PFSK-1 (cell line): ENCODE measurements around the gene ABCC1.

Source experiments
- FOXP2 ChIP-seq: optimal IDR thresholded peaks from 2 replicates; pipeline ENCODE3; 2011; ENCODE audit warnings: borderline replicate concordance, control low read depth, inconsistent platforms; ENCODE audit not compliant: insufficient read depth; ENCODE audit errors: extremely low read length, extremely low read depth
- POLR2AphosphoS5 ChIP-seq: IDR thresholded peaks from 2 replicates; pipeline ENCODE4 v1.6.1; 2012; ENCODE audit warnings: low read depth, mild to moderate bottlenecking, control low read depth, low read length, moderate library complexity
- SIN3A ChIP-seq: IDR thresholded peaks from 2 replicates; pipeline ENCODE4 v1.6.1; 2012; ENCODE audit warnings: mild to moderate bottlenecking, low read length, moderate library complexity, borderline replicate concordance; ENCODE audit not compliant: insufficient read depth
- TAF1 ChIP-seq: IDR thresholded peaks from 2 replicates; pipeline ENCODE4 v1.6.1; 2012; ENCODE audit warnings: low read length, control low read depth, borderline replicate concordance; ENCODE audit not compliant: insufficient read depth
- TF ChIP-seq, protein P1 (sequence below), 2 experiments: IDR thresholded peaks; 2 replicates each; pipeline versions ENCODE4 v1.6.1 to v1.8.0; 2011 to 2012; ENCODE audit warnings: low read depth in 2 of 2, low read length in 2 of 2, control low read depth in 1 of 2, inconsistent platforms in 1 of 2, mild to moderate bottlenecking in 1 of 2, moderate library complexity in 1 of 2; ENCODE audit not compliant: insufficient read depth in 1 of 2

Gene ABCC1

DNA sequence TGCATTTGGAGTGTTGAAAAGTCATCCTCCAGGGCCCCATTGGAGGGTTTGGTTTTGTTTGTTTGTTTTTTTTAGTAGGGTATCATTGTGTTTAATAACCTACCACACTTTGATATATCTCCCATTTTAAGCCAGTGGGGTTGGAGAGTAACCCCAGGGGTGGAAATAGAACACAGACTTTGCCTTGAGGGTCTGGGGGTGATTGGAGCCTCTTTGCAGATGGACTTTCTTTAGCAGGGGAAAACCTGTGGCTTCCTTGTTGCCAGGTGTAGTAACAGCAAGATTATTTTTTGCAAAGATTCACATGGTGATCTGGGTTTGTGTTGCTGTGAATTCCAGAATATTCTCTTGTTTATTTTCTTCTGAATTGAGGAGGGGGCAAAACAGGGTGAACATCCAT is 1.5 kb downstream of the ABCC1 start:
- TF ChIP-seq POLR2AphosphoS5 = no peak
- no peak for TF ChIP-seq TAF1
- TF ChIP-seq, protein P1, sequence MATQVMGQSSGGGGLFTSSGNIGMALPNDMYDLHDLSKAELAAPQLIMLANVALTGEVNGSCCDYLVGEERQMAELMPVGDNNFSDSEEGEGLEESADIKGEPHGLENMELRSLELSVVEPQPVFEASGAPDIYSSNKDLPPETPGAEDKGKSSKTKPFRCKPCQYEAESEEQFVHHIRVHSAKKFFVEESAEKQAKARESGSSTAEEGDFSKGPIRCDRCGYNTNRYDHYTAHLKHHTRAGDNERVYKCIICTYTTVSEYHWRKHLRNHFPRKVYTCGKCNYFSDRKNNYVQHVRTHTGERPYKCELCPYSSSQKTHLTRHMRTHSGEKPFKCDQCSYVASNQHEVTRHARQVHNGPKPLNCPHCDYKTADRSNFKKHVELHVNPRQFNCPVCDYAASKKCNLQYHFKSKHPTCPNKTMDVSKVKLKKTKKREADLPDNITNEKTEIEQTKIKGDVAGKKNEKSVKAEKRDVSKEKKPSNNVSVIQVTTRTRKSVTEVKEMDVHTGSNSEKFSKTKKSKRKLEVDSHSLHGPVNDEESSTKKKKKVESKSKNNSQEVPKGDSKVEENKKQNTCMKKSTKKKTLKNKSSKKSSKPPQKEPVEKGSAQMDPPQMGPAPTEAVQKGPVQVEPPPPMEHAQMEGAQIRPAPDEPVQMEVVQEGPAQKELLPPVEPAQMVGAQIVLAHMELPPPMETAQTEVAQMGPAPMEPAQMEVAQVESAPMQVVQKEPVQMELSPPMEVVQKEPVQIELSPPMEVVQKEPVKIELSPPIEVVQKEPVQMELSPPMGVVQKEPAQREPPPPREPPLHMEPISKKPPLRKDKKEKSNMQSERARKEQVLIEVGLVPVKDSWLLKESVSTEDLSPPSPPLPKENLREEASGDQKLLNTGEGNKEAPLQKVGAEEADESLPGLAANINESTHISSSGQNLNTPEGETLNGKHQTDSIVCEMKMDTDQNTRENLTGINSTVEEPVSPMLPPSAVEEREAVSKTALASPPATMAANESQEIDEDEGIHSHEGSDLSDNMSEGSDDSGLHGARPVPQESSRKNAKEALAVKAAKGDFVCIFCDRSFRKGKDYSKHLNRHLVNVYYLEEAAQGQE (IDR thresholded peaks at IDR 0.05; ENCODE audit: insufficient read depth in 1 of 2, low read depth in 2 of 2, low read length in 2 of 2) = no peak
- TF ChIP-seq FOXP2 = no peak
- no peak for TF ChIP-seq SIN3A

DNA sequence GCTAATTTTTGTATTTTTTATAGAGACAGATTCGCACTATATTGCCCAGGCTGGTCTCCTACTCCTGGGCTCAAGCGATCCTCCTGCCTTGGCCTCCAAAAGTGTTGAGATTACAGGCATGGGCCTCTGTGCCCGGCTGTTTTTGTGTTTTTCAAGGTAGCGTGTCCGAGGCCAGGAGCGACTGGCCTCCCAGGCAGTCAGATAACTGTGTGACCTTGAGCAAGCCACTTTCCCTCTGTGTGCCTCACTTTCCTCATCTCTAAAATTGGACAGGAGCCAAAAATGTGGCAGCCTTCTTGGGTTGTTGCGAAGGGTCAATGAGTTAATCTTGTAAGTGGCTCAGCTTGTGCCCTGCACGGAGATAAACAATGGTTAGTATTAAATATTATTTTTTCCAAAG is 2.4 kb downstream of the ABCC1 start:
- TF ChIP-seq FOXP2 (no peak), POLR2AphosphoS5 (no peak), TAF1 (no peak), SIN3A (no peak)
- TF ChIP-seq, protein P1 (IDR thresholded peaks at IDR 0.05; ENCODE audit: insufficient read depth in 1 of 2, low read depth in 2 of 2, low read length in 2 of 2) = no peak

DNA sequence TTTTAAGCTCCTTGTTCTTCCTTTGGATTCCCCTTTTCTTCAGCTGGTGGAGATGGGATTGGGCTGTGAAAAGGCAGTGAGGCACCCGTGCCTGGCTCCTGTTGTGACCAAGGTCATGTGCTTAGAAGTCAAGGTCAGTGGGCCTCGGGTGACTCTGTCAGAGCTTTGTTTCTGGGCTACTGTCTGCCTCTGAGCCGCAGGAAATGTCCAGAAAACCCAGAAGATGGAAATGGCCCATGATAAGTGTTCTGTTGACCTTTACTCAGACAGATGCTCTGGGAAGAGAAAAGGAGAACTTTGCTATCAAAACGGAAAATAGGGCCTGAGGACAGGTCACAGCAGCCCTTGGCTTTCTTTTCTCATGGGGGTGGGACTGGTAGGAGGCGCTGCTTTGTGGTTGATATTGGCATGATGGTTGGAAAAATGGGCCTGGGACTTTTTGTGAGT is 2.9 kb downstream of the ABCC1 start:
- TF ChIP-seq POLR2AphosphoS5 (no peak), SIN3A (no peak), FOXP2 (no peak), TAF1 (no peak)
- TF ChIP-seq, protein P1 (IDR thresholded peaks at IDR 0.05; ENCODE audit: insufficient read depth in 1 of 2, low read depth in 2 of 2, low read length in 2 of 2) = no peak

DNA sequence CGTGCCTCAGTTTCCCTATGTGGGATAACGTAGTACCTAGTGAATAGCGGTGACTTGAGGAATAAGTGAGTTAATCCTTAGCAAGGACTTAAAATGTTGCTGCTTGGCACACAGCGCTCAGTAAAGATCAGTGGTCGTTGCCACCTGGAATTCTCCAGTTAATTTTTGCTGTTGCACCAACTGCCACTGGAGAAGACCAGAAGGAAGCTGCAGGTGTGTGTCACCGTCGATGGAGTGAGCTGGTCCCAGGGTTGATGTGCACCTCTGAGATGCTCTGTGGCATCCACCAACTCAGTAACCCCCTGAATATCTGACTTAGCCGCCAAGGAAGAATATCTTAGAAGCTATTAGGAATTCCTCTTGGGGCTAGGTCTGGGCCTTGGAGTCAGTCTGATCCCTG is 4.1 kb downstream of the ABCC1 start:
- TF ChIP-seq SIN3A (no peak), TAF1 (no peak), FOXP2 (no peak), POLR2AphosphoS5 (no peak)
- TF ChIP-seq, protein P1 (IDR thresholded peaks at IDR 0.05; ENCODE audit: insufficient read depth in 1 of 2, low read depth in 2 of 2, low read length in 2 of 2) = no peak

DNA sequence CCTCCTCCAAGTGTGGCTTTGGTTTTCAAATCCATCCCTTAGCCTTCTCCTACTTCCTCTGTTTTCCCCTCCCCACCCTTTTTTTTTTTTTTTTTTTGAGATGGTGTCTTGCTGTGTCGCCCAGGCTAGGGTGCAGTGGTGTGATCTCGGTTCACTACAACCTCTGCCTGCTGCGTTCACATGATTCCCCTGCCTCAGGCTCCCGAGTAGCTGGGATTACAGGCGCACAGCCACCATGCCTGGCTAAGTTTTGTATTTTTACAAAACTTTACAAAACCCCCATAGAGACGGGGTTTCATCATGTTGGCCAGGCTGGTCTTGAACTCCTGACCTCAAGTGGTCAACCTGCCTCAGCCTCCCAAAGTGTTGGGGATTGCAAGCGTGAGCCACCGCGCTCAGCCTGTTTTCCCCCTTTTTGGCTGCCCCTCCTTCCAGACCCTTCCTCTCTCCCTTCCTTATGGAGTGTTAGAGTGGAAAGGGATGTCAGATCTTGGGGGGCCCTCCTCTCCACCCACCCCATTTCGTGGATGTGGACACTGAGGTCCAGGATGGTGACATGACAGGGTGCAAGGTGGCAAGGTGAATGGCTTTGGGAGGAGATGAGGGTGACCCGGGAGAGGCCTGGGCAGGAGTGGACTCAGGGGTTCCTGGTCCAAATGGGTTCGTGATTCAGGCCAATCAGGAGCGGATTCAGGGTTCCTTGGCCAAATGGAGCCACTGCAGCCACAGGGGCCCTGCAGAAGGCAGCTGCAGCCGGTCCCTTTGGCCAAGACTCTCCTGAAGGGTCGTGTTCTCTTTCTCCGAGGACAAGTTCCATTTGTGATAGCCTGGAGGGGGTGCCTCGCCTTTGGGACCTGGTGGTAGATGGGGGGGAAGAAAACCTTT is 4.8 kb downstream of the ABCC1 start:
- TF ChIP-seq TAF1 (no peak), FOXP2 (no peak), POLR2AphosphoS5 (no peak)
- TF ChIP-seq, protein P1 (IDR thresholded peaks at IDR 0.05; ENCODE audit: insufficient read depth in 1 of 2, low read depth in 2 of 2, low read length in 2 of 2) = no peak
